ENCODE results near the gene PIK3CD.

DNA sequence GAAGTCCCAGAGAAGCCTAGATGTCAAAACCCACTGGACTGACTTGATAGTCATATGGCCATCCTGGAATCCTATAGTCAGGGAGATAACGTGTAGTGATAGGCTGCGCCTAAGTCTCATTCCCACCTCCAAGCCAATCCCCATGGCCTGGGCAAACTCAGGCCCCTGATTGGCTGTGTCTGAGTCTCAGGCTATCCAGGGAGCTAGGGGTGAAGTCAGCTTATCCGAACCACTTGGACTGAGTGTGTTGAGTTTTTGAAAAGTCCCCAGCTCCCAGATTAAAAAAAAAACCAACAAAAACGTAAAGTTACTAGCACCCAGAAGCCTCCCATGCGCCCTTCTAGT, 51.6 kb downstream of the PIK3CD start:
- TF ChIP-seq EZH2phosphoT487 (IDR thresholded peaks at IDR 0.05; ENCODE audit: low read depth, severe bottlenecking, unreplicated experiment), result no peak
- no peak for TF ChIP-seq CTCF (IDR thresholded peaks at IDR 0.05; ENCODE audit: poor library complexity)
